GM12878 (cell line): ENCODE measurements around the gene ANKRD11. TPM values are rescaled to one million over a fixed set of nuclear protein-coding genes. Genes with fewer than 3 reads are reported as not detected.

Experiments
- ATAC-seq: fragments of 200-7000 bp; cut with Tn5 transposase; 3 replicates; pipeline ENCODE4 v1.9.1; 2020; ENCODE audit warnings: mild to moderate bottlenecking, moderate library complexity
- BruUV-seq: library from RNA; stranded (reverse); fragments of 400-500 nt; replicated peaks from 2 replicates; lab custom pipeline; 2021; lab: Mats Ljungman, UMichigan
- CTCF ChIA-PET: fragments of 300-600 bp; sonication (Branson Sonifier 250); formaldehyde crosslinking; extraction: SDS; loops from one replicate; lab custom pipeline; 2021; ENCODE audit warnings: inconsistent platforms; lab: Yijun Ruan, JAX
- POLR2A ChIA-PET: fragments of 350-600 bp; formaldehyde crosslinking; extraction: SDS; loops from one replicate; lab custom pipeline; 2021; ENCODE audit warnings: inconsistent platforms; lab: Charles Lee
- RAD21 ChIA-PET: fragments of 300-600 bp; sonication (Branson Sonifier 250); formaldehyde crosslinking; loops from one replicate; lab custom pipeline; 2023; ENCODE audit warnings: antibody characterized with exemption; ENCODE audit not compliant: unreplicated experiment; lab: Charles Lee
- SMC1A ChIA-PET: fragments of 300-600 bp; sonication (Branson Sonifier 250); formaldehyde crosslinking; loops from one replicate; lab custom pipeline; 2023; ENCODE audit not compliant: unreplicated experiment, uncharacterized antibody; lab: Charles Lee
- DNase-seq: peaks from one replicate; pipeline ENCODE4 v3.0.0-alpha.2; 2011; ENCODE audit warnings: low read depth, low spot score
- FAIRE-seq: peaks from 3 replicates; lab custom pipeline; 2011; peaks lifted over from hg19 to GRCh38; lab: Jason Lieb, UNC
- H2AFZ ChIP-seq: 2 replicates; pipeline ENCODE4 v1.6.0; 2011; ENCODE audit warnings: low read depth, low read length, control low read depth; ENCODE audit not compliant: control insufficient read depth
- H3K27ac ChIP-seq: 2 replicates; pipeline ENCODE4 v1.5.1; 2011; ENCODE audit warnings: control low read depth; ENCODE audit not compliant: control insufficient read depth, insufficient read depth
- H3K27me3 ChIP-seq, 2 experiments: replicated peaks in 1 of 2; 2 replicates each; pipeline versions ENCODE4 v1.6.0 to v1.6.1; 2011; ENCODE audit warnings: low read length in 1 of 2; ENCODE audit not compliant: control insufficient read depth in 2 of 2, insufficient read depth in 2 of 2
- H3K36me3 ChIP-seq, 2 experiments: 2 replicates each; pipeline ENCODE4 v1.5.1; 2011; ENCODE audit warnings: low read length in 1 of 2; ENCODE audit not compliant: control insufficient read depth in 2 of 2, insufficient read depth in 2 of 2
- H3K4me1 ChIP-seq: 2 replicates; pipeline ENCODE4 v1.6.1; 2011; ENCODE audit warnings: mild to moderate bottlenecking, low read length, moderate library complexity, mixed read lengths; ENCODE audit not compliant: control insufficient read depth, insufficient read depth
- H3K4me2 ChIP-seq: 2 replicates; pipeline ENCODE4 v1.6.0; 2011; ENCODE audit warnings: control low read depth; ENCODE audit not compliant: control insufficient read depth, insufficient read depth
- H3K4me3 ChIP-seq: fragments of 200-600 bp; sonication (generic); 2 replicates; pipeline ENCODE4 v1.5.1; 2016
- H3K79me2 ChIP-seq: 2 replicates; pipeline ENCODE4 v1.6.0; 2011; ENCODE audit warnings: low read length; ENCODE audit not compliant: control insufficient read depth, insufficient read depth
- H3K9ac ChIP-seq: 2 replicates; pipeline ENCODE4 v1.8.0; 2011; ENCODE audit warnings: low read length, control low read depth, mixed read lengths; ENCODE audit not compliant: control insufficient read depth, insufficient read depth
- H3K9me3 ChIP-seq: replicated peaks from 3 replicates; pipeline ENCODE4 v1.5.1; 2011; ENCODE audit warnings: mild to moderate bottlenecking, low read length; ENCODE audit not compliant: control insufficient read depth, insufficient read depth
- H4K20me1 ChIP-seq: 2 replicates; pipeline ENCODE4 v1.6.0; 2011; ENCODE audit not compliant: control insufficient read depth, insufficient read depth
- BRCA1 ChIP-seq: IDR thresholded peaks from 2 replicates; pipeline ENCODE4 v1.6.1; 2011; ENCODE audit warnings: low read depth, low read length, improper control_type of control experiment
- CHD2 ChIP-seq: IDR thresholded peaks from 2 replicates; pipeline ENCODE4 v1.6.1; 2011; ENCODE audit warnings: low read depth, low read length, improper control_type of control experiment, borderline replicate concordance
- EP300 ChIP-seq, 2 experiments: fragments of 150-350 bp in 1 of 2; IDR thresholded peaks; 2 replicates each; pipeline ENCODE4 v1.6.1; 2011 to 2012; ENCODE audit warnings: low read depth in 2 of 2, low read length in 2 of 2, borderline replicate concordance in 1 of 2, improper control_type of control experiment in 1 of 2, inconsistent platforms in 1 of 2; ENCODE audit not compliant: control insufficient read depth in 1 of 2
- GATAD2B ChIP-seq: fragments of 450-650 bp; conservative IDR thresholded peaks from 2 replicates; pipeline ENCODE4 v1.6.1; 2017; ENCODE audit warnings: low read depth, mild to moderate bottlenecking, moderate library complexity
- IKZF2 ChIP-seq, 2 experiments: fragments of 450-650 bp; IDR thresholded peaks; 2 replicates each; pipeline ENCODE4 v1.6.1; 2017; ENCODE audit warnings: mild to moderate bottlenecking in 2 of 2, moderate library complexity in 2 of 2
- JUNB ChIP-seq: IDR thresholded peaks from 2 replicates; pipeline ENCODE4 v1.6.1; 2016; ENCODE audit warnings: antibody characterized with exemption, mild to moderate bottlenecking
- MLLT1 ChIP-seq: fragments of 450-650 bp; IDR thresholded peaks from 2 replicates; pipeline ENCODE4 v1.6.1; 2016; ENCODE audit warnings: mild to moderate bottlenecking
- MYB ChIP-seq: fragments of 150-350 bp; IDR thresholded peaks from 2 replicates; pipeline ENCODE4 v1.6.1; 2014; ENCODE audit warnings: mild to moderate bottlenecking, low read depth, low read length, borderline replicate concordance
- NFIC ChIP-seq: IDR thresholded peaks from 2 replicates; pipeline ENCODE4 v1.6.1; 2012; ENCODE audit warnings: low read depth, mild to moderate bottlenecking, inconsistent platforms, low read length, moderate library complexity
- NFXL1 ChIP-seq: fragments of 450-650 bp; IDR thresholded peaks from 2 replicates; pipeline ENCODE4 v1.6.1; 2017; ENCODE audit warnings: antibody characterized with exemption, mild to moderate bottlenecking, borderline replicate concordance
- NR2F1 ChIP-seq: fragments of 450-650 bp; conservative IDR thresholded peaks from 2 replicates; pipeline ENCODE4 v1.6.1; 2017; ENCODE audit warnings: mild to moderate bottlenecking
- RAD21 ChIP-seq: IDR thresholded peaks from 2 replicates; pipeline ENCODE4 v1.6.1; 2011; ENCODE audit warnings: mild to moderate bottlenecking, low read depth, low read length, moderate library complexity; ENCODE audit not compliant: insufficient read depth
- RBBP5 ChIP-seq: fragments of 200-600 bp; sonication (generic); conservative IDR thresholded peaks from 2 replicates; pipeline ENCODE4 v1.6.1; 2016
- RFX5 ChIP-seq: IDR thresholded peaks from 2 replicates; pipeline ENCODE4 v1.6.1; 2011; ENCODE audit warnings: low read depth, low read length, improper control_type of control experiment
- SMAD5 ChIP-seq: IDR thresholded peaks from 2 replicates; pipeline ENCODE4 v1.6.1; 2016; ENCODE audit warnings: antibody characterized with exemption, low read depth
- SREBF1 ChIP-seq: IDR thresholded peaks from 2 replicates; pipeline ENCODE4 v1.6.1; 2012; ENCODE audit warnings: mild to moderate bottlenecking, low read length
- ZBTB40 ChIP-seq: fragments of 450-650 bp; IDR thresholded peaks from 2 replicates; pipeline ENCODE4 v1.6.1; 2016; ENCODE audit warnings: mild to moderate bottlenecking, moderate library complexity, borderline replicate concordance
- ZNF274 ChIP-seq: IDR thresholded peaks from one replicate; pipeline ENCODE4 v1.8.0; 2011; ENCODE audit not compliant: insufficient read length, insufficient read depth
- WGBS: methylation state at CpG from one replicate; pipeline ENCODE4 v1.1.6; 2016; ENCODE audit warnings: low lambda C conversion rate; ENCODE audit not compliant: insufficient replicate concordance, insufficient coverage; ENCODE audit errors: missing lambda C conversion rate; 5-methylcytosine and 5-hydroxymethylcytosine counted together
- in situ Hi-C: fragments of 300-500 bp; cut with MboI; formaldehyde crosslinking; loops from 9 replicates; pipeline ENCODE4 v1.14.3; 2018; ENCODE audit warnings: mixed read lengths
- intact Hi-C: fragments of 100-400 bp; cut with micrococcal nuclease; formaldehyde crosslinking; loops from one replicate; pipeline ENCODE4 v1.14.2; 2022; ENCODE audit not compliant: unreplicated experiment
- polyA plus RNA-seq, 11 experiments: library from polyadenylated mRNA; depleted of rRNA in 4 of 11; unstranded in 6 of 11; stranded (reverse) in 5 of 11; fragments of >200 nt; fragmentation: Nextera tagmentation in 4 of 11; fragmentation: Illumina TruSeq in 1 of 11; extraction: Ambion mirVana in 4 of 11; extraction: Trizol in 1 of 11; gene quantifications; 1 replicate in 1 of 11; 2 replicates in 10 of 11; pipeline versions ENCODE4 v1.2.1 to v1.2.3, GENCODE V29; 2011 to 2016; ENCODE audit warnings: inconsistent platforms in 2 of 11, missing spikeins in 2 of 11, low read depth in 1 of 11
- total RNA-seq, 4 experiments: library from RNA; depleted of rRNA in 3 of 4; stranded (reverse); fragments of >200 nt in 3 of 4; fragmentation: Illumina TruSeq in 1 of 4; extraction: Trizol in 1 of 4; gene quantifications; 2 replicates each; pipeline versions ENCODE4 v1.2.1 to v1.2.3, GENCODE V29; 2013 to 2021

Gene ANKRD11
- total and polyA plus RNA-seq, 10 of the 15 experiments (the other 5 are each of a cell fraction or from before 2014, with no cell fraction given), result 5.1 to 103 (median 27.4) TPM

- in situ Hi-C loops, result no loop called here
- TF ChIP-seq ZBTB40, result no peak
- TF ChIP-seq RAD21, result 0 out of 2 replicates have a peak, but pooled peaks have one; percentile 12
- peak; percentile 49; the same call in 1 of the 2 replicates for TF ChIP-seq JUNB
- TF ChIP-seq NR2F1, result no peak
- no peak for TF ChIP-seq GATAD2B
- TF ChIP-seq BRCA1, result no peak
- no peak for TF ChIP-seq MYB
- TF ChIP-seq NFIC, result peak; percentile 86
- no peak; a peak in 1 of 4 replicates for TF ChIP-seq IKZF2 (IDR thresholded peaks at IDR 0.05)
- TF ChIP-seq RBBP5, result no peak
- no peak for TF ChIP-seq RFX5
- no peak for TF ChIP-seq NFXL1
- no peak for TF ChIP-seq ZNF274
- no peak for TF ChIP-seq MLLT1
- no peak for TF ChIP-seq SMAD5
- TF ChIP-seq CHD2, result no peak
- TF ChIP-seq EP300 (IDR thresholded peaks at IDR 0.05; ENCODE audit: borderline replicate concordance in 1 of 2, control insufficient read depth in 1 of 2, low read depth in 2 of 2, low read length in 2 of 2), result no peak
- TF ChIP-seq SREBF1, result no peak
These were observed 67.8 kb downstream of the ANKRD11 start for GRCh38 chr16:89422527-89422904.

More at GRCh38 chr16:89422527-89422904, 67.8 kb downstream of the ANKRD11 start:
- SMC1A ChIA-PET, result interaction anchor here (1.0 to 2.0 kb wide), 12 partner anchors 12 to 84 kb away, joined by 3 to 6 read pairs (median 4); no protein-coding TSS in a partner anchor
- Histone ChIP-seq H3K4me1 (peaks cover 66% of the 10 kb centered on the region), H3K27ac (peak overlapping the region; percentile 69), H4K20me1 (peaks cover 10% of the 10 kb centered on the region), H3K9ac (peak overlapping the region; percentile 17; the same call in 1 of the 2 replicates), H3K36me3 (peaks cover 4 to 13% of the 10 kb centered on the region in 2 experiments; a peak in 2 of 4 replicates), H3K27me3 (no peaks in the 10 kb centered on the region), H3K79me2 (peaks cover 94% of the 10 kb centered on the region), H3K9me3 (no peaks in the 10 kb centered on the region), H3K4me2 (peak overlapping the region; percentile 87), H3K4me3 (peak overlapping the region; percentile 55; the same call in 1 of the 2 replicates), H2AFZ (no peak overlapping the region)
- under 1% methylated on average over 12 of the region's 12 CpGs for WGBS
- RAD21 ChIA-PET, result interaction anchor here (1.0 to 1.5 kb wide), 5 partner anchors 30 to 66 kb away, joined by 3 to 6 read pairs (median 5); no protein-coding TSS in a partner anchor
- no TSS peak for BruUV-seq
- CTCF ChIA-PET, result interaction anchor here (0.8 to 1.4 kb wide), 3 partner anchors 22 to 55 kb away, joined by 3 to 7 read pairs (median 3); no protein-coding TSS in a partner anchor
- POLR2A ChIA-PET, result interaction anchor here (1.0 to 1.5 kb wide), 3 partner anchors 54 to 65 kb away, joined by 3 to 4 read pairs (median 3); no protein-coding TSS in a partner anchor
- DNase-seq (peak; percentile 85), ATAC-seq (peak; percentile 84), FAIRE-seq (peak; percentile 91)
- intact Hi-C loops, result loop anchor here (2.0 kb wide), 2 partner anchors 62 kb away; no protein-coding TSS in a partner anchor
